DMS53 treated with DMSO at 0.1 percent for 48 hours (cell line): ENCODE measurements around the gene SREBF1.
"Not testable (repeated sequence)": the region's sequence is repeated elsewhere in the genome, so short reads cannot be mapped to it uniquely, and the experiment has no call there.

Experiments
- DNase-seq: peaks from one replicate; lab custom pipeline; 2025; ENCODE audit not compliant: unreplicated experiment; lab: John Stamatoyannopoulos, UW

The SREBF1 gene

DNA sequence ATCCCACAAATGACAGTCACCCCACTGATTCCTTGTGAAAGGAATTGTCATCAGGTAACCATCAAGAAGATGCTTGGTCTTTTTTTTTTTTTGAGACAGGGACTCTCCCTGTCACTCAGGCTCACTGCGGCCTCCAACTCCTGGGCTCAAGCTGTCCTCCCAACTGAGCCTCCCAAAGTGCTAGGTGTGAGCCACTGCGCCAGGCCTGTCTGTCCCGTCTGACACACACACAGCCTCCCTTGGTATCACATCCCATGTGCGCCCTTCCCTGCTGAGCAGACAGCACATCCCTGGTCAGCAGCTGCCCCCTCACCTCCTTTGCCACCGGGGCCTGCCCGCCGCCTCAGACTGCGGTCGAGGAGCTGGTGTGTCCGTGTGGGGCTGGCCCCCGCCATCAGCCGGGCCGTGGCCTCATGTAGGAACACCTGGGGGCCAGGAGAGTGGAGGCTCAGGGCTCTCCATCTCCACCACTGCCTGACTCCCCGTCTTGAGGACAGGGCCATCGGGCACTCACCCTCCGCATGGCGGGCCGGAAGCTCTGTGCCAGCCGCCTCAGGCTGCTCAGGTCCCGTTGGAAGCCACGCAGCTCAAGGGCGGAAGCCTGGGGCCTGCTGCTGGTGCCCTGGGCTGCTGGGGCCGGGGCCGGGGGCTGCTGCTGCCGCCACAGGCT is 23.6 kb downstream of the SREBF1 start:
- DNase-seq = no peak

- peak; percentile 14 for DNase-seq
Observed at GRCh38 chr17:17812211-17813054, 24.4 kb downstream of the SREBF1 start.

- no peak for DNase-seq
Observed at GRCh38 chr17:17811381-17812210, 25.2 kb downstream of the SREBF1 start.

DNA sequence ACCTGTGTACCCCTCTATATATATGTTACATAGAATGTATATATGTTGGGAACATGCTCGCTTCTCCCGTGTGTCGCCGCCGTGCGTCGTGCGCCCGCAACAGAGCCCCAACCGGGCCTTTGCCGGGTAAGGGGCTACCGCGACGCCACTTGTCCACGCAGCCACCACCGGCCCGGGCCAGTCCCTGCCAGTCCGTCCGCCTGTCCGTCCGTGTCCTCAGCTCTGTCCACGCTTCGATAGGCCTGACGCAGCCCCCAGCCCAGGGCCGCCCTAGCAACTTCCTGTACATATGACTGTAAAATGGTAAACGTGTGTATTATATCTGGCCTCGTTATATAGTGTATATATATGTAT is 25.9 kb downstream of the SREBF1 start:
- no peak for DNase-seq

- no peak for DNase-seq
Observed at GRCh38 chr17:17810084-17810894, 26.5 kb downstream of the SREBF1 start.

DNA sequence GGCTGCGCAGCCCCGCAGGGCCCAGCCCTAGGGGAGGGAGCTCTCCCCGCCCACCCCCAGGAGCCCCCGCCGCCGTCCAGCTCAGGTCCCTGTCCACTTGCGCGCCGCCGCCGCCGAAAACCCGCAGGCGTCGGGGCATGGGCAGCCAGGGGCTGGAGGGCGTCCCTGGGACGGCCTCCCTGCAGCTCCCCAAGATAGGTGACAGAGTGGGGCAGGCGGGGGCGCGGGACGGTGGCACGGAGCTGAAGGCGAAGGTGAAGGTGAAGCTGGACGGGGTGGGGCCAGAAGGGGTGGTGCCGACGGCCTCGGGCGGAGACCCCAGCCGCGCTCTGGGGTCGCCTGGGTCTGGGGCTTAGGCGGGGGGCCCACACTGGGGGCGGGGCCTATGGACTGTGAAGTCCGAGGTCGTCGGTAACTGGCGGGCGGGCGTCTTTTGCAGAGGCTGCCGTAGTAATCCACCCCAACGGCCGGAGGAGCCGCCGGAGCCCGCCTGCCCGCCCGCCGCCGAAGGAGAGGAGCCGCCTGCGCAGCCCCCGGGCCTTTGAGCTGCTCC is 27.2 kb downstream of the SREBF1 start:
- DNase-seq = no peak

DNA sequence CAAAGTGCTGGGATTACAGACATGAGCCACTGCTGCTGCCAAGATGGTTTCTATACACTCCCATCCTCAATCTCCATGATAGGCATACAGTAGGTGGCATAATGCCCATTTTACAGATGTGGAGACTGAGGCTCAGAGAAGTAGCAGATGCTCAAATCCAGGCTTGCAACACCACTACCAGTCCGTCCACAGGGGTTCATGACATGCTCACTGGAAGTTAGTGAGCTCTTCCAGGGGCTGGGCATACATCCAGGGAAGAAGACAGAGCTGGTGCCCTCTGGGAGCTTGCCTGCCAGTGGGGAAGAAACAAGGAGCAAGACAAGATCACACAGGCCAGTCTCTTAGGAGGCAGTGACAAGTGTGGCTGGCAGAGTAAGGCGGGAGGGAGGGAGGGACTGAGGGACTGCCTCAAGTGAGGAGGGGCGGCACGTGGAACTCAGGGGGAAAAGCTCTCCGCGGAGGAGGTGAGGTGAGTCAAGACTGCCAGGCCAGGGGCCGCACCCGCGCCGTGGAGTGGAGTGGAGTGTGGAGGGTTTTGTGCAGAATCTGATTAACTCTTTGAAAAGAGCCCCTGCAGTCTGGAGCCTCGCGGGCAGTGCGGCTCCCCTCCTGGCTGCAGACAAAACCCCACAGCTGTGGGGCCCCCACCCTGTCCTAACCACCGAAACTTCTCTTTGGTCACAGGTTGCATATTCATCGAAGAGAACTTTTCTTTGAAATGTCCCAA is 27.9 kb downstream of the SREBF1 start:
- no peak for DNase-seq

GRCh38 chr17:17808200-17808599 is 28.6 kb downstream of the SREBF1 start:
- not testable (repeated sequence) for DNase-seq

- no peak for DNase-seq
Observed at GRCh38 chr17:17807440-17807839, 29.3 kb downstream of the SREBF1 start.

GRCh38 chr17:17806611-17807274 is 30.0 kb downstream of the SREBF1 start:
- DNase-seq = no peak

DNA sequence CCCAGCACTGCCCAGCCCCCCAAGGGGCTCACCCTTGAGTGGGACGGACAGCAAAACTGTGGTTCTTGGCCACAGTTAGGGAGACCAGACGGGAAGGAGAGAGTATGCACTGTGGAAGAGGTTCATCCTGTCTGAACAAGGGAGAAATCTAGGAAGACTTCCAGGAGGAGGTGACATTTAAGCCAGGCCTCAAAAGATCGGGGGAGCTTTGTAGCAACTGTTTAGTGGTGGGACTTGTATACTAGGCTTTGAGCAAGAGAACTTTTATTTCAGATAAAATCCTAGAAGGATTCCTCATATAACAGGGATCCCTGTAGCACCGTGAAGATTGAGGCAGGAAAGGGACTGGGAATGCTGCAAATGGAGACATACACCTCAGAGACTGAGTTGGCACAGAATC is 30.8 kb downstream of the SREBF1 start:
- DNase-seq = no peak

GRCh38 chr17:17805575-17805974 is 31.2 kb downstream of the SREBF1 start:
- DNase-seq = no peak

GRCh38 chr17:17804007-17804406 is 32.8 kb downstream of the SREBF1 start:
- no peak for DNase-seq

- no peak for DNase-seq
Observed at GRCh38 chr17:17801800-17802481, 34.8 kb downstream of the SREBF1 start.

GRCh38 chr17:17800504-17801021 is 36.2 kb downstream of the SREBF1 start:
- DNase-seq = no peak

DNA sequence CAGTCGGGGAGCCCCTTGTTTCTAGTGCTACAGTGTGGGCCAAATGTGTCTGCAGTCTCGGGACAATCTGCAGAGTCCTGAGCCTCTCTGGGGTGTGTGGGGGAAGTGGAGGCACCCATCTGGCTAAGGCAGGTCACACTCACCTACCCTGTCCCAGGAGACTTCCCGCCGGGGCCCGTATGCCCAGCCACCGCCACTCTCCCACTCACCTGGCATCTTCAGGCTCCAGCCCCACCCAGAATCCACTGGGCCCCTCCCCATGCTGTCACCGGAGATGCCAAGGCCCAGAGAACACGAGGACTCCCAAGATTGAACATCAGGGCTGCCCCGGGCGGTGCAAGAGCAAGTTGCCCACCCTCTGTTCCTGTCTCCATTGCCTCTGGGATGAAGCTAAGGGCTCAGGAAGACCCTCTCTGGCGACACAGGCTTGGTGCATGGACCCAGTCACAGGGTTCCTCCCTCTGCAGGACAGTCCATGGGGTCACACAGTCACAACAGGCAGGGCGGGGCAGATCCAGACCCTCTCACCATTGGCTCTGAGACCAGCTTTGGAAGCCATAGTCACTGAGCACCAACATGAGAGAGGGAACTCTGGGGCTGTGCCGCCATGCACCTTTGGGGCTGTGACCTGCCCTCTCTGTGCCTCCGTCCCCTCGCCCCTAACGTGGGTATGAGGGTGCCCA is 38.1 kb downstream of the SREBF1 start:
- DNase-seq = no peak

GRCh38 chr17:17798010-17798556 is 38.7 kb downstream of the SREBF1 start:
- DNase-seq = no peak
